ENCODE results near the gene NUP98.
A peak's percentile ranks its signal among the peaks of the same experiment; 100 is the strongest.
"Not testable (repeated sequence)": the region's sequence is repeated elsewhere in the genome, so short reads cannot be mapped to it uniquely, and the experiment has no call there.

Gene NUP98

GRCh38 chr11:3666023-3666530, 131.3 kb downstream of the NUP98 start:
- DNase-seq = no peak

GRCh38 chr11:3665336-3666022, 131.9 kb downstream of the NUP98 start:
- DNase-seq = no peak

GRCh38 chr11:3664032-3664630, 133.2 kb downstream of the NUP98 start:
- DNase-seq = no peak

GRCh38 chr11:3662856-3663255, 134.5 kb downstream of the NUP98 start:
- no peak for DNase-seq

- no peak for DNase-seq
These were observed 136.4 kb downstream of the NUP98 start for GRCh38 chr11:3660960-3661359.

- no peak for DNase-seq
These were observed 137.5 kb downstream of the NUP98 start for GRCh38 chr11:3659595-3660515.

GRCh38 chr11:3658252-3658651, 139.1 kb downstream of the NUP98 start:
- DNase-seq = no peak

- DNase-seq = not testable (repeated sequence)
These were observed 140.0 kb downstream of the NUP98 start for GRCh38 chr11:3657331-3657730.

GRCh38 chr11:3655547-3655946, 141.8 kb downstream of the NUP98 start:
- no peak for DNase-seq

- not testable (repeated sequence) for DNase-seq
These were observed 144.8 kb downstream of the NUP98 start for GRCh38 chr11:3652514-3652913.

GRCh38 chr11:3649374-3649773, 148.0 kb downstream of the NUP98 start:
- DNase-seq = not testable (repeated sequence)

- DNase-seq = not testable (repeated sequence)
These were observed 148.5 kb downstream of the NUP98 start for GRCh38 chr11:3648843-3649242.

GRCh38 chr11:3645552-3645951, 151.8 kb downstream of the NUP98 start:
- DNase-seq = no peak

- no peak for DNase-seq
These were observed 152.5 kb downstream of the NUP98 start, which contains the start of gene ART1 for GRCh38 chr11:3644817-3645235. ART1 (plus strand) TSS chr11:3645128; CDS start chr11:3659214, 14,086 bp downstream.

GRCh38 chr11:3643102-3643546, 154.2 kb downstream of the NUP98 start:
- DNase-seq = not testable (repeated sequence)

- peak; percentile 57 for DNase-seq
These were observed 155.0 kb downstream of the NUP98 start for GRCh38 chr11:3642071-3642951.

- DNase-seq = no peak
These were observed 155.7 kb downstream of the NUP98 start, which contains the start of gene ART5 for GRCh38 chr11:3641701-3642070. ART5 (minus strand) TSS chr11:3641992; CDS start chr11:3641862, 130 bp downstream.

GRCh38 chr11:3641191-3641590, 156.2 kb downstream of the NUP98 start:
- no peak for DNase-seq

GRCh38 chr11:3639841-3640240, 157.5 kb downstream of the NUP98 start:
- no peak for DNase-seq

GRCh38 chr11:3638513-3638912, 158.8 kb downstream of the NUP98 start:
- DNase-seq = no peak

GRCh38 chr11:3637201-3637600, 160.2 kb downstream of the NUP98 start:
- no peak for DNase-seq

All from NCI-H1092 (cell line).